GM04504 (cell line): ENCODE results near the gene CD99L2.

ENCODE experiments used
- DNase-seq: peaks from one replicate; pipeline ENCODE4 v3.0.0-alpha.2; 2012; ENCODE audit warnings: low read depth

Gene CD99L2

DNA sequence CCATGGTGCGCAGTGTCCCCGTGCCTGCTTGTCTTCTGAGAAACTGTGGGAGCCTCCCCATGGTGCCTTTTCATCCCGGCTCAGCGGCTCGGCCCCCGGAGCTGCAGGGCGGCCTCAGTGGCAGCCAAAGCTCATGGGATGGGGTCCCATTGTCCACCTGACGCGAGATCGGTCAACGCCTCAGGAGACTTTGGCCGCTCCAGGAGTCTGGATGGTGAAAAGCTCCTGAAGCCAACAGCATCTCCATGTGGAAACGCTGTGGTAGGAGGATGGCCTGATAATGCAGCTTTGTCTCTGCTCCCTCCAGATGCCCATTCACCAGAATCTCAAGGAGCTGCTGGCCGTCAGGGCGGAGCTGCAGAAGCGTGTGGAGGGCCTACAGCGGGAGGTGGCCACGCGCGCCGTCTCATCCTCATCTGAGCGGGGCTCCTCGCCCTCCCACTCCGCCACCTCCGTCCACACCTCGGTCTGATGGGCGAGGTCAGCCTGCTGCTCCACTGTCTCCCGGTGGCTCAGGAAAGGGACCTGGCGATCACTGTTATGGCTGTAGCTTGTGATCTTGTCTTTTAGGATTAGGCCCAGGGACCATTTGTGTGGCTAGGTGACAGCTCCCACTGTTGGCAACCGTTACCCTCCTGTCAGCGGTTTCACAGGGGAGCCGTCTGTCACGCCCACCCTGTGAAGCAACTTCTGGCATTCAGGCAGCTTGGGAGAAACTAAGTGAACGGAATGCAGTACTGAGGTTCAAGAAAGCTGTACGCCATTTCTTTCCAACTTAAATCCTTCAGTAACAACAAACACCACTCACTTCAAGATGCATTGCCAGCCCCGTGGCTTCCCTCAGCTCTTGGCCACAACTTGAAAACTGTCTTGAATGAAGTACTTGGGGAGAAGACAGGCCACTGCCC is 136.0 kb downstream of the CD99L2 start:
- no peak for DNase-seq

DNA sequence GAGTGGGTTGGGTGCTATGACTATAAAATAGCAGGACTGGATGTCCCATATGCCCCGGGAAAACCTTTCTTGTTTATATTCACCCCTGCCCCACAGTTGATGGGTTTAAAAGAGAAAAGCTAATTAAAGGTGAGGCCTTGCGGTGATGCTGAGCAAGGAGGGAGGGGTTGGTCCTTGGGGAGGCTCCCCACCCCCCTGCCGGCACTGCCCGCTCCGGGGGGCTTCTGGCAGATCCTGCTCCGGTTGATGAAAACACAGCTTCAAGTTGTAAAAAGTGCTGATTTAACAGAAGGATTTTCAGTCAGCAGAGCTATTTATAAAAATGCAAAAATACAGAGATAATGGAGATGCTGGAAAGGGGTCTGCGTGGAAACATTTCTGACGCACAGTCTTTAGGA is 136.7 kb downstream of the CD99L2 start:
- DNase-seq = no peak

DNA sequence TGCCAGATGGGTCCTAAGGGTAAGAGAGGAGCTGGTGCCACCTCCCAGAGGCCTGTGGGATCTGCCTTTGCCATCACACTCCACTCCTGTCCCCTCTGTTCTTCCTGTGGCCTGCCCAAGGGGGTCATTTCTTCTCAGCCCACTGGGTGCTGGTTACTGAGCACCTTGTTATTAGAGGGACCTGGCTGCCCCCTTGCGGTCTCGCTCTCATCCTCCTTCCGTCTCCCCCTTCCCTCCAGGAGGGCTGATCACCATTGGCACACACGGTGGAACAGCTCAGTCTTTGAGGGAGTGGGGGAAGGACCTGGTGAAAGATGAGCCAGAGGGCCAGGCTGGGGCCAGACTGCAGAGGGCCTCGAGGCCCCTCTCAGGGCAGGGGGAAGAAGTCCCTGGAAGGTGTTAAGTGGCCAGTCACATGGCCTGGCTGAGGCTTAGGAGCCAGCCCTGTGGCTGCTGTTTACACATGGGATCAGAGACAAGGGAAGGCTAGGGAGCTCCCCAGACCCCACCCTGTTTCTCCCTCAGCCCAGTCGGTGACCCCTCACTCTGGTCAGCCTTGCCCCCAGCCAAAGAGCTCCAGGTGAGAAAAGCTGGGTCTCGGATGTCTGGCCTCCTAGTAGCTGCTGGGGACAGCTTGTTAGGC is 137.2 kb downstream of the CD99L2 start:
- no peak for DNase-seq

DNA sequence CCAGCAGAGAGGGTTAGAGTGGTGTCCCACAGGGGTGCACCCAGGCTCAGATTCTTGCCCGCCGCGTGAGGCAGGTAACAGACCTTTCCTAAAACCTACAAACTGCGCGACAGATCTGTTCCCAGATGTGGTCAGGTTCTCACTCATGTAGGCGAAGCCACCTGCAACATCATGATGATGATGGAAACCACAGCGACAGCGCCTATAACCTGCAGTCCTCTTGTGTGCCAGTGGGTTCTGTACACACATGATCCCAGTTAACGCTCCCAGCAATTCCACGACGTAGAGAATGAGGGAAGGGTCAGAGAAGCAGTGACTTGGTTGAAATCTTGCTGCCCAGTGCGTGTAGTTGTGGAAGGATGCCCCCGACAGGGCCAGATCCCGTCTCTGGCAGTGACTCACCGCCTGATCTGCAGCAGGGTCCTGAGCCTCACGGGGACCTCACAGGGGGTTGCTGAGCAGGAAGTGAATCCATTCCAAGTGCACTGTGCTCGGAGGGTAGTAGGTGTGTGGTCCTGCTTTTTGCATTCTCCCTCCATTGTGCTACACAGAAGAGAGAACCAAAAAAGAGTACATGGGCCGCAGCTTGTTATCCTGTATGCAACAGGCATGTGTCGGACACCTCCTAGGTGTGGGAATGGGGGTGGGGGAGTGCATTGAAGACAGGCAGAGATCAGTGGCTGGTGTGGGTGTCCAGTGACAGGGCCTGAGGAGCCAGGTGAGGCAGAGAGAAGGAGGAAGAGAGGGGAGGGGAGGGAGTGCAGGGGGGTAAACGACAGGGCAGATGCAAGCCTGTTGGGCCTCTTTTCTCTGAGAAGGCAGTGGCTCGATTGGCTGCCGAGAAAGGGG is 138.7 kb downstream of the CD99L2 start:
- no peak for DNase-seq

DNA sequence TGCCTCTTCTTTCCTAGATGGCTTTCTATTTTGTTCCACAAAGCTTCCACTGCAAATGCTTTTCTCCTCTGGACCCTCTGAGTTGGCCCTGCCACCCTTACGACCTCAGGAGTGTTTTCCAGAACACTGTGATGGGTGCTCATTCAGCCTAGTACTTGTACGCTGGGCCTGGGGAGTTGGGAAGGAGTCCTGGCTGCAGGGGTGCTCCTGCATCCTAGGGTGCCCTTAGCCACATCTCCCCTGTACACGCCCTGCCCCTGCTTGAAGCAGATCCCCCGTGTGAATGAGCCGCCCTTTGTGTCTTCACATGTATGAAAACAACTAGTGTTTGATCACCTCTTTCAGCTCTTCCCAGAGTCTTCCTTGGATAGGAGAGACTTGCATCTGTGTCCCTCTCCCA is 141.1 kb downstream of the CD99L2 start:
- DNase-seq = no peak

DNA sequence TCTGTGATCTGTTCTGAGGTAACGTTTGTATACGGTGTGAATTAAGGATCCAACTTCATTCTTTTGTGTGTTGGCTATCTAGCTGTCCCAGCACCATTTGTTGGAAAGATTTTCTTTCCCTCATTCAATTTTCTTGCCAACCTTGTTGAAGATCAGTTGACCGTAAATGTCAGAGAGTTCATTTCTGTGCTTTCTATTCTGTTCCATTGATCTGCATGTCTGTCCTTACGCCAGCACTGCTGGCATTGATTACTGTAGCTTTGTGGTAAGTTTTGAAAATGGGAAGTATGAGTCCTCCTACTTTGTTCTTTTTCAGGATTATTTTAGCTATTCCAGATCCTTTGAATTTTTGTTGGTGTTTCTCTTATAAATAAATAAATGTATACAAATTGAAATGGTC is 144.5 kb downstream of the CD99L2 start:
- DNase-seq = no peak

DNA sequence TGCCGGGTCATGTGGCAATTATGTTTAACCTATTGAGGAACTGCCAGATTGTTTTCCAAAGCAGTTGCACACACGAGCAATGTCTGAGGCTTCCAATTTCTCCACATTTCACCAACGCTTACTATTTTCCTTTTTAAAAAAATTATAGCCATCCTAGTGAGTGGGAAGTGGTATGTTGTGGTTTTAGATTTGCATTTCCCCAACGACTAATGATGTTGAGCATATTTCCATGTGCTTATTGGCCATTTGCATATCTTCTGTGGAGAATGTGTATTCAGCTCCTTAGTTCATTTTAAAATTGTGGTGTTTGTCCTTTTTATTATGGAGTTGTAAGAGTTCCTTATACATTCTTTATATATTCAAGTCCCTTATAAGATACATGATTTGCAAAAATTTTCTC is 145.1 kb downstream of the CD99L2 start:
- DNase-seq = no peak

DNA sequence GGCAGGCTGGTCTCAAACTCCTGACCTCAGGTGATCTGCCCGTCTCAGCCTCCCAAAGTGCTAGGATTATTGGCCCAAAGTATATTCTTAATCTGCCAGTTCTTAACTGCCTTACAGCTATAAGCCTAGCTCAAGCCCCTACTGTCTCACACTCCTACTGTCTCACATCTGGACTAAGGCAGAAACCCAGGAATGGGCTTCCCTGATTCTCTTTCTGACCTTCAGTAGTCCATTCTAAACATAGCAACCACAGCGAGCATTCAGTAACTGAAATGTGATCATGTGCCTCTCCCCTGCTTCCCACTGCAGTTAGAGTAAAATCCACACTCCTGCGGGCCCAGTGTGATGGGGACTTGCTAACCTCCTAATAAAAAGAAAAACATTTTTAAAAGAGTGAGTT is 146.3 kb downstream of the CD99L2 start:
- no peak for DNase-seq

DNA sequence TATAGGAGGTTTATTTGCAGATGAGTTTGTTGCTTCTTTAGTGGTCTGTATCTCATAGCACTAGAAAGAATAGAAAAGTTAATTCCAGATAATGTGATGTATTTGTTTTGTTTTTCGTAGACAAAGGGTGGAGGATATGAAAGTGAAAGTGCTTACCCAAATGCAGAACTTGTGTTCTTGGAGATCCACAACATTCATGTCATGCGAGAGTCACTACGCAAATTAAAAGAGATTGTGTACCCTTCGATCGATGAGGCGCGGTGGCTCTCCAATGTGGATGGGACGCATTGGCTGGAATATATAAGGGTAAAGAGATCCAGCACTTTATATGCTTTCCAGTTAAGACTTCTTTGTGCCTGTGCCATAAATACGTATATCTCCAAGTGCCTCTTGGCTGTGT is 162.0 kb downstream of the CD99L2 start:
- no peak for DNase-seq

DNA sequence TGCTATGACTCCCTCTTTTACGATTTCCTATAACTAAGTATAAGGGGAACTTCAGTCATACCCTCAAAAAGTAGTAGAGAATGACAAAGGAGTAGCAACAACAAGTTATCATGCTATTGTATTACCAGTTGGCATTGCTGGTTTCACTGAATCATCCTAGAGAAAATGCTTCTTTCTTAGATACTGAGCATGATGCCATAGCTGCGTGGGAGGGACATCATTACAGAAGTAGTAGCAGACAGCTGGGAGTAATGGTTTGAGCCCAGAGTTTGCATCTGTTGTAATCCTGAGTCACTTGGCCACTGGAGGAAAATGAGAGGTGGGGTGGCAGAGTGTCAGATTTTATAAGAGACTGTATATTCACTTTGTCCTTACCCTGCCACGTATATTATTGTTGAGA is 166.7 kb downstream of the CD99L2 start:
- DNase-seq = peak; percentile 86

DNA sequence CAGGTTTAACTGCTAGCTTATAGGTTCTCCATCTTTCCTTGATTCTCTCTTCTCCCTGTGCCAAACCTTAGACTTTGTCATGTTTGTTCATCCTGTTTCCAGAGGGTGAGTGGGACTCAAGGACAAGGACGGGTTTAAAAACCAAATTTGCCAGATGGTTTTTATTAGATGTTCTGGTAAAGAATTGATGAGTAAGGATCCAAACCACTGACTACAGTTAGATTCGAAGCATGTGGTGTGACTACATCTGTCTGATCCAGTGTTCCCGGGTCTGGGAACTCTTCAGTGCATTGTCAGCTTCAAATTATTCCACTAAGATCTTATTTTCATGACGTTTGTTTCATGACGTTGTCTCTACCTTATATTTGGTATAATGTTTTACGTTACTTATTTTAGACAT is 167.7 kb downstream of the CD99L2 start:
- peak; percentile 55 for DNase-seq

DNA sequence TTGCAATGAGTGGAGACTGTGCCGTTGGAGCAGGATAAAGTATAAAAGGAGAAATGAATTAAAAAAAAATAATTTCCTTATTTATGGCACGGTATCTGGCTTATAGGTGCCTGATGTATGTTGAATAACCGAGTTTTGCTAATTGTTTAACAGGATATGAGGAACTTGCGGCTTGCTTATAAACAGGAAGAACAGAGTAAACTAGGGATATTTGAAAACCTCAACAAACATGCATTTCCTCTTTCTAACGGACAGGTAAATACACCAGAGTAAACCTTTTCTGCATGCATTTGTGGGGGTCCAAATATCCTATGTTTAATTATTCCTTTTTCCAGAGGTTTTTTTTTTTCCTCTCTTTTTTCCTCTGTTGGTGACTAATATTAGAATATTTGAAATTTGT is 168.5 kb downstream of the CD99L2 start:
- no peak for DNase-seq

DNA sequence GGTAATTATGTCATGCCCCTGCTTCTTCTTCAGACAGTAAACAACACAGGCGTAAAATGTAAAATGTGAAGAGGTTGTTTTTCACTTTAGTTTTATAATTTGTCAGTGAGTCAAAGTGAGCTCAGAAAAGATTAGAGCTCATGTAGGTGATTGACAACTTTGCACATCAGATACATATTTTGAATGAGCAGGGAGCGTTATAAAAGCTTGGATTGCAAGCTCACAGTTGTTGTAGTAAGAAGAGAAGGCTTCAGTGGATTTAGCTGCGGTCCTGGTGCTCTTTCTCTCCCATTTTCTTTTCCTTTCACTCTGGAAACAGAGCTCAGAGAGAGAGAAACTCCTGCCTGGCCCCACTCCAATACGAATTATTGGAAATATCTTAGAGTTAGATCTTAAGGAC is 178.8 kb downstream of the CD99L2 start:
- DNase-seq = no peak
